OCI-LY7 (cell line): ENCODE measurements around the gene BICC1.

ENCODE experiments used
- CTCF ChIP-seq: fragments of 200-600 bp; sonication (generic); conservative IDR thresholded peaks from 2 replicates; pipeline ENCODE4 v1.5.1; 2014; ENCODE audit warnings: mild to moderate bottlenecking, antibody characterized with exemption, low read length, moderate library complexity, mixed read lengths
- EZH2phosphoT487 ChIP-seq: fragments of 200-600 bp; sonication (generic); IDR thresholded peaks from 2 replicates; pipeline ENCODE4 v1.6.1; 2018; ENCODE audit warnings: low read depth, borderline replicate concordance, mild to moderate bottlenecking, mixed run types, antibody characterized with exemption, low read length, moderate library complexity, mixed read lengths

DNA sequence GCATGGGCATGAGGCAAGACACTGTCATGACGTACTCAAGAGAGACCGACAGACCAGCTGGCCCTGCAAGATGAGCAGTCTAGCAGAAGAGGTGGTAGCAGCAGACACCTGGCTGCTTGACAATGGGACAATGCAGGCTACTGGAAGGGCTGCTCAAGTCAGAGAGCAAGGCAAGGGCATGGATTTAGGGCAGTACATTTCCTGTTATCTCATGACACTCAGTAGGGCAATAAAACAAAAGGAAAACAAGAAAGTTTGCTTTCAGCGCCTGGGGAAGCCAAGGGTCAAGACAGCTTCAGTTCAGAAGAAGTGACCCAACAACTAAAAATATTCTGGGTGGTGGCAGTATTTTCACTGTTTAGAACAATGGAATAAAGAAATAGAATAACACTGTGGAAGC is 332.0 kb downstream of the BICC1 start:
- no peak for TF ChIP-seq CTCF
- no peak for TF ChIP-seq EZH2phosphoT487
